HG02870 (cell line): ENCODE measurements around the gene PPP2R1B.
"Not testable (repeated sequence)": the region's sequence is repeated elsewhere in the genome, so short reads cannot be mapped to it uniquely, and the experiment has no call there.

Experiments used
- ATAC-seq: cut with Tn5 transposase; IDR thresholded peaks from one replicate; pipeline ENCODE4 v1.9.1; 2021; ENCODE audit warnings: mild to moderate bottlenecking, moderate library complexity; ENCODE audit not compliant: unreplicated experiment

Gene PPP2R1B

DNA sequence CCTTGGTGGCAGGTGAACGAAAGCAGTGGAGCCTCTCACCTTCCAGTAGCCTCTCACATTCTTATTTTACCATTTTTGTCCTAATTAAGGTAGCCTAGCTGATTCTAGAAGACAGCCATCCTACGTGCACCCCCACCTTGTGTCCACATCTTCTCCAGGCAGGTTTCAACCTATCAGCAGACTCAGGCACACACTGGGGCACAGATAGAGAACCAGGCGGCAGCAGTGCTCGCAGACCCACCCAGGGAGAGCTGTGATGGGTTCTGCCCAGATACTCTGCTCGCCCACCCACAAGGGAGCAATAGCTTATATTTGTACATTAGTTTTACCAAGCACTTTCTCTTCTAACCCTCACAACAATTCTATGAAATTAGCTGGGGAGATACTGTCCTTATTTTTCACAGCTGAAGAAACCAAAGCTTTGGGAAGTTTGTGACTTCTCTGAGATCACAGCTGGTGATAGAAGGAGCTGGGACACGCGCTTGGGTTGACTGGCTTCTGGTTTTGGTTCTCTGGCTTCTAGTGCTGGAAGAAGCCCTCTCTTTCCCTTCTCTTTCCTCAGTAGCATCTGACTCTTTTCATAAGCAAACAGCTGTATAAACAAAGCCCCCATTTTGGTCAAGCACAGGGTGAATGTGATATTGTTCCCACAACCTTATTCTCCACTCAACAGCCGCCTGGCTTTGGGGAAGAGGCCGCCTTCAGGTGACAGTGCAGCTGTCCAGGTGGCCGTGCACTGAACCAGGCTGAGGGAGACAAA is 36.9 kb downstream of the PPP2R1B start:
- ATAC-seq, result no peak

- no peak for ATAC-seq
Observed at GRCh38 chr11:111727431-111727830, 38.8 kb downstream of the PPP2R1B start.

DNA sequence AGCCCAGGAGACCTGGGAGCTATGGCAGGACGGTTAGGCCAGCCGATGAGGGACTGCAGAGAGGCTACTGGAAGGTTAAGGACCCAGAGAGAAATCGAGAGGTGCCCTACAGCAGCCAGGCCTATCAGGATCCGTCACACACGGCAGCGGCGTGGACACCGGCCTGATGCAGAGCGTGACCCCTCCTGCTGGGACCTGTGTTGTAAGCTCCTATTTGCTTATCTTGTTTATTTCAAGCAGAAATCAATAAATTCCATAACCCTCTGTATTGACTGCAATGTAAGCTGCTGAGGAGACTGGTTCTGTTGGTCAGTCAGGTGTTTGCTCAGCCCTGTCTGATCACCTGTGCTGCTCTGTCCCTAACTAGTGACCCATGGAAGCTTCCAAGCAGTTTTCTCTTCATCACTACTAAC is 39.9 kb downstream of the PPP2R1B start:
- no peak for ATAC-seq

DNA sequence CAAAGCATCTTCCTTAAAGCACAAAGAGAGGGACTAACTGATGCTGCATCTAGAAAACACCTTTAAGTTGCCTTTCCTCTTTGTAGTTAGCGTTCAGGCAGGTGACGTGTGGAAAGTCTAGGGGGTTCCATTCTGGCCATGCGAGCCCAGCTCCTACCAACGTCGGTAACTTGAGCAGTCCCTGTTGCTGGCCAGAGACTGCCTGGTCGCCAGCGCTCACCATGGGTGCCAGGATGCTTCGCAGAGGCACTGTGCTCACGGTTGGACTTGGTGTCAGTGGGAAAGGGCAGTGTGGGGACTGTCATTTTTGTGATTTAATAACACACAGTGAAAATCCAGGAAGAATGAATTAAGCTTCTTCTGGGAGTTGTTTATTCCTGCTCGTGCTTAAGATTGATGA is 40.6 kb downstream of the PPP2R1B start:
- ATAC-seq, result no peak

DNA sequence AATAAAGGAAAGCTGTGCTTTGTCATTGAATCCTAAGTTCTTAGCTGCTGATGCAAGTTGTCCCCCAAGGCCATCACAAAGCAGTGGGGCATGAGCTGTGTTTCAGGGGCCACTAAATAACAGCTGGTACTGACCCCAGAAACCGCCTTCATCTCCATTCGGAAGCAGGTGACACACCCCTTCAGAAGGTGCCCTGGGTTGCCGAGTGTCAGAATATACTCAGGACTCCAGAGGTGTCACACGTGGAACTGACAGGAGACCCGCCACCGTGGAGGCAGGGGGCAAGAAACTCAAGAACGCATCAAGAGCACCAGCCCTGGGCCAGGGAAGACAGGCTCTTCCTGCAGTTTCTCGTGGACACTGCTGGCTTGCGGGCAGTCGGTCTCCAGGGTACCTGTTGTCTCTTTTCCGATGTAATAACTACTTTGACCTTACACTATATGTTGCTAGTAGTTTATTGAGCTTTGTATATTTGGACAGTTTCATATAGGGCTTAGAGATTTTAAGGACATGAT is 41.5 kb downstream of the PPP2R1B start:
- no peak for ATAC-seq

DNA sequence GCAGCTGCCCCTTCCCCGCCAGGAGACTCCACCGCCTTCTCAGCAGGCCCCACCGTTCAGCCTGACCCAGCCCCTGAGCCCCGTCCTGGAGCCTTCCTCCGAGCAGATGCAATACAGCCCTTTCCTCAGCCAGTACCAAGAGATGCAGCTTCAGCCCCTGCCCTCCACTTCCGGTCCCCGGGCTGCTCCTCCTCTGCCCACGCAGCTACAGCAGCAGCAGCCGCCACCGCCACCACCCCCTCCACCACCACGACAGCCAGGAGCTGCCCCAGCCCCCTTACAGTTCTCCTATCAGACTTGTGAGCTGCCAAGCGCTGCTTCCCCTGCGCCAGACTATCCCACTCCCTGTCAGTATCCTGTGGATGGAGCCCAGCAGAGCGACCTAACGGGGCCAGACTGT is 42.6 kb downstream of the PPP2R1B start:
- no peak for ATAC-seq

DNA sequence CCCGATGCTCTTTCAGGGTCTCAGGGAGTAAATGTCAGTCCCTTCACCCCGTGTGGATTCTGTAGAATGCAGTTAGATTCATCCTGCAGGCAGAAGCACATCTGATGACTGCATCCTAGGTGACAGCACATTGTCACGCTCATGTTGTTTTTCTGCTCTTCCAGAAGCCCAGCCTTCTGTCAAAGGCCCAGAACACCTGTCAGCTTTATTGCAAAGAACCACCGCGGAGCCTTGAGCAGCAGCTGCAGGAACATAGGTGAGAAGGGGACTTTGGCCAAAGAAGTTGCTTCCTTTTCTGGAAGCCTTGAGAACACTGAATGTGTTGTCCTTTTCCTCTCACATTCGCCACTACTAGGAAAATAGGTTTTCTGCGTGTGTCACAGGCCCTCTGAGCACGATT is 43.7 kb downstream of the PPP2R1B start:
- no peak for ATAC-seq

DNA sequence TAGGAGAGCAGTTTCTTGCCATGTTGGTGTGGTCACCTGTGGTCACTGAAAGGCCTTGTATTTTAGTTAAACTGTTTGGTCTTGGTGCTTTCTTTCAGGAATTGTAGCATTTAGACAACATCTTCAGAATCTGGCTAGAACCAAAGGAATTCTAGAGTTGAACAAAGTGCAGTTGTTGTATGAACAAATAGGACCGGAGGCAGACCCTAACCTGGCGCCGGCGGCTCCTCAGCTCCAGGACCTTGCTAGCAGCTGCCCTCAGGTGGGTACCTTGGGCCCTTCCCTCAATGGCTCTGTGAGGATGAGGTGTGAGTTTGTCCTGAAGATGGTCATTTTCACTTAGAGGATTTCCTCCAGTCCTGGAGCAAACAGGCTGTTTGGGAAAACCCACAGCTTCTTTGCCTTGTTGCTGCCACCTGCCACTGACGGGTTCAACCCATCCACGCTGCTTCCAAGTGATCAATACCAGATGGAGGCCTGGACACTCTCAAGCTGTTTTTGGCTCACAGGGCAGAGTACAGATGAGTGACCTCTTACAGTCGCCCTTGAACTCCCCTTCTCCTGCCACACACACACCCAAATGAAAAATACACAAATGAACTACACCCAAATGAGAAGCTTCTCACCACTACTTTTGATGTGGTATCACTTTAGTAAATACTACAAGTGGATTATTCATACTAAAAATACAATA is 45.2 kb downstream of the PPP2R1B start:
- no peak for ATAC-seq

DNA sequence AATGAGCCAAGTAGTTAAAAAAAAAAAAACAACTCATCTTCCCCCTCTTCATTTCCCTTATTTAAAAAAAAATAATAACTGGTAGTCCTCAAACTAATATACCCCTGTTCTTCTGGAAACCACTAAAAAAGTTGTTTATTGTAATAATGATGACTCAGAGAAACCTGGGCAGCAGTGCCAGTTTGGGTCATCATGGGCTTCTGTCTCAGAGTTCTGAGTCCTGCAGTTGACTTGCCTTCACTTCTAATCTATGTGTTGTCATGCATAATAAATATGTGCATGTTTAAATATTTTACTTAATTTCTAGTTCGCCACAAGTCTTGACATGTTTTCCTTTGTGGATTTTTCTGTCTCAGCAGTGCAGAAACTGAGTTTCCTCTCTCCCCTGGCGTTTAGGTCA is 46.8 kb downstream of the PPP2R1B start:
- ATAC-seq, result no peak

GRCh38 chr11:111718859-111719258 is 47.3 kb downstream of the PPP2R1B start:
- ATAC-seq, result no peak

DNA sequence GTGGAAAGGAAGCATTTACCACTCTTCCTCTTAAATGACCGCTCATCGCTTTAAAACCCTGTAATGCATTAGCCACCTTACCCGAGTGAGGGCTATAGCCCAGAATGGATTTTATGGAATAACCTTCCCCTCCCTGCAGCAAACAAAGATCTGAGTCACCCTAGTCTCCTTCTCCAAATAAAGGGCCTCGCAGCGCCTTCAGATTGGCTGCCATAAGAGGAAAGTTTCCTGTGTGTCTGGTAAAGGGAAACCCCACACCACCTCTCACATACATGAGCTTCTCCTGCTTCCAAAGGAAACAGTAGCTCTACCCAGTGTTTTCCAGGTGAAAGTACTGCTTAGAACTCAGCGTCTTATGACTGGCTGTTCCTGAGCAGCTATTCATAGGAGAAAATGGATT is 47.8 kb downstream of the PPP2R1B start:
- no peak for ATAC-seq

GRCh38 chr11:111717660-111718059 is 48.5 kb downstream of the PPP2R1B start:
- not testable (repeated sequence) for ATAC-seq

DNA sequence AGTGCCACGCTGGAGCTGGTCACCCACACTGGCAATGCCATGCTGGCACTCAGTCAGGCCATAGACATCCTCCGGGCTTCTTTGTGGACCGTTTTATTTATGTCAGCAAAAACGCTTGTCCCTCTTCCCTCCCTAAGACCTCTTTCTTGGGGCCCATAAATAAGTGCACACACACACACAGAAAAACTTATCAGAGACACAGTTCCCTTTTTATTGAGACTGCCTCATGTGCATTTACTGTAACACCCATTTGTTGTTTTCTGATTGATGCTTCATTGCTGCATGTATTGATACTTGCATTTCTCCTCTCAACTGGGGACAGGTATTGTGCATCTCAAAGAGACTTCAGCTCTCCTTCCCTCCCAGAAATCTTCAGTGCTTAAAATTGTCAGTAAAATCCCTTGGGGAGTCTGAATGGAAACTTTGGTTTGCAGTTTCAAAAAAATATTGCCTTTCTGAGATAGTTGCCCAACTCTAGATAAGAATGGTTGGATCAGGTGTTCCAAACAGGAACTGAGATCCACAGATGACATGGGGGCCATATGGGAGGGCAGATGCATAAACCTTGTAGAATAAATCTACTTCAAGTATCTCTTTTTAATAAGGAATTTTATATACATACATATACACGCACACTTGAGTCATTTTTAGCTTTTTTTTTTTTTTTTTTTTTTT is 50.9 kb downstream of the PPP2R1B start:
- no peak for ATAC-seq

DNA sequence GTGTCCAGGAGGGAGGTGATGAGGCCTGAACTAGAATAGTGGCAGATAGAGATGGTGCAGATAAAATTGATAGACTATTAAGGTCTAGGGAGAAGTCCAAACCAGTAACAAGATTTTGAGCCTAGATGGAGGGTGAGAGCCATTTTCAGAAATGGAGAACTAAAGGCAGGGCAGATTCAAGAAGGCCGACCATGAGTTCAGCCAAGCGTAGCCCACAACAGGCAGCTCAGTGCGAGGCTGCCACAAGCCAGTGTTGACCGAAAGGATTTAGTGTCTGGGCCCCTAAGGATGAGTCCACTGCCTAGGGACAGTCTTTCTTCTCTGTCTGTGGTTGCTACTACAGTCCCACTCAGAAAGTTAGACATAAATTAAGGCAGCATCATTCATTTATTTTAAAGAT is 51.7 kb downstream of the PPP2R1B start:
- no peak for ATAC-seq

DNA sequence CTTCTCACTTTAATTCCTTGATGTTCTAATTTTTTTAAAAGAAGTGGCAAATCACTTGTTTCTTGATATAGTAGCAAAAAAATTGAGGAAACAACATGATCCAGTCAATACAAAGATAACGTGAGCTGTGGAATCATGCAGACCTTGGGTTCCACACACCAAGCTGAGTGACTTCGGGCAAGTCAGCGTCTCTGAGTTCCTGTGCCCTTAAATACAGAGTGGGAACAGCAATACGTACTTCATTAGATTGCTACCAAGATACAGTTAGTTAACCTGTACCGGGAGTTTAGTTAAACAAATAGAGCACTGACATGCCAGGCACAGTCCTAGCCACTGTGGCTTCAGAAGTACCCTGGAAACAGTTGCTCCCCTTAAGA is 58.5 kb downstream of the PPP2R1B start:
- ATAC-seq, result no peak

DNA sequence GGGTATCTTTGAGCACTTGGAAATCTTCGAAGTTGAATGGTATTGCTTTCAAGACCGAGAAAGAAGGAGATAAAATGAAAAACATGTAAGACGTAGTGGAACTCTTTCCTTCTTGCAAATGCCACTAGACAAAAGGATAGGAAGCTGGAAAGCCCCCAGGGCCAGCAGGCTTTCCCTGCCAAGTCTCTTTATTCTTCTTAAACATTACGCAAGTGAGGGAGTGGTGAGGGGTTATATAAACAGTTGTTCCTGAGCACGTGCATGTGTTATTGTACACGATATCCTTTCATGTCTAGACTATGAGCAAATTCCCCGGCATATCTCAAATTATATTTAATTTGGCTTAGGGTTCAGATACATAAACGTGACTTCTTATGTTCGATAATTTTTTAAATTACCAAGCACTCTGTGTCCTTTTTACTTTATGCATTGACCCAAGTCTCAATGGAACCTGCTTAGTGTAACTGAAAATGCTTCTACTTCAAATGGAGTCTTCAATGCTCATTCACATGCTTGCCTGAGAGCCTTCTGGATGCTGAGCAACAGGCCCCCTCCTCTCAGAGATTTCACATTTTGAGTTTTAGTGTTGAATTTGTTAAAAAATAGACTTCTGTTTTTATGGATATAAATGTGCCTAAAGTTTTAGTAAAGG is 59.0 kb downstream of the PPP2R1B start:
- no peak for ATAC-seq

DNA sequence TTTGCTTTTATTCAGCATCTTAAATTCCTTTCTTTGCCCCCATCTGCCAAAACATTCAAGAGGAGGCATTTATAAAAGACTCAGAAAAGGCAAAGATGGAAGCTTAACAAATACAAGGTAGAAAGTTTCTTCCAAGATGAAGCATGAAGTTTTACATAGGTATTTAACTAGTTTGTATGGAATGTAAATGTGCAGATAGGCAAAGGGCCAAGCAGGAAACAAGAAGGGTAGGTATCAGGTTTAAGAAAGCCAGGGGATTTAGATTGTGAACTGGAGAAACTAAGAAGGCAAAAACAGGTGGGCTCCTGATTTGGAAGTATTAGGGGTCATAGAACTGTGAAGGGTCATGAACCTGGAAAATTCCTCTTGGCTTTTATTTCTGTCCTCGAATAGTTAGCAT is 62.6 kb downstream of the PPP2R1B start:
- no peak for ATAC-seq

- ATAC-seq, result no peak
Observed at GRCh38 chr11:111702623-111703022, 63.6 kb downstream of the PPP2R1B start.

DNA sequence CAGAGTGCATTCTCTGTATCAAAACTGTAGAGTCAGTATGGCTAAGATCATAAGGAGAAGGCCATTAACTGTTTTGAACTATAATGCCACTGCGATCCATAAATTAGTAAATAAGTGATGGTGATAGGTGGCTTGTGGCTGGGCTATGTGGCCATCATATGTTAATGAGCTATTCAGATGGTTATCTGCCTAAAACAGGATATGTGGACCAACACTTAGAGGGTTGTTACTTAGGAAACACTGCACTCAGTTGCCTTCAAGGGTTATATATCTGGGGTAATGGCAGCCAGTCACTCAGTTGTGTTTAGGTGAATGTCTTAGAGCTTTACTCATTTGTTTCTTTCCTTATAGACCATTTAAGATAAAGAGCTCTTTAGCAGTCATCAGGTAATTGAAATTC is 66.0 kb downstream of the PPP2R1B start:
- no peak for ATAC-seq

DNA sequence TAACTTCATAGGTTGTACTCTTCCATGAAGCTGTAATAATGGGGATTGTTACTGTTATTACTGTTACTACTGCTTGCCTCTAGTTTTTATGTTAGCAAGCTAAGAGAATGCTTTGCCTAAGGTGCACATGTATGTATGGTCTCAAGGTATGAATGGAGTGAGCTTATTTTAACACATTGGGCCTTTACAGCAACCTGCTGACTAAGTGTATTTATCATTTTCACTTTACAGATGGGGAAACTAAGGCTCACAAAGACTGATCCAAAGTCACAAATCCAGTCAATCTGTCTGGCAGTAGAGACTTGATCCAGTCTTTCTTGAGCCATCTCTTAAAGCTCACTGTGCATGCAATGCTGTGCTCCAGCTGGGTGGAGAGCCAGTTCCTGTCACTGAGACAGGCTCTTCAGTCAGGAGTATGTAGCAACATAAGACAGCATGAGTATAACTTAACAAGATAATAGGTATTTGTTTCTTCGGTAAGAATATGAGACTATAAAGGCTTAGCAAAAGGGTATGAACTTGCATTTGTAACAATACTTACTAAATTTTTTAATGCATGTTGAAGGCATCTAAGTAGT is 66.5 kb downstream of the PPP2R1B start:
- ATAC-seq, result no peak
